Lower leg skin (tissue), 3 donors: ENCODE measurements around the gene GADD45A.

Source experiments
- CTCF ChIP-seq, 3 donors: fragments of 450-650 bp; IDR thresholded peaks; one replicate each; pipeline ENCODE4 v1.5.1; 2016; ENCODE audit warnings: antibody characterized with exemption in 3 of 3, mild to moderate bottlenecking in 3 of 3, moderate library complexity in 2 of 3
- POLR2A ChIP-seq, 2 donors: fragments of 450-650 bp; IDR thresholded peaks; one replicate each; pipeline ENCODE4 v1.6.1; 2016 to 2017; ENCODE audit warnings: antibody characterized with exemption in 2 of 2, mild to moderate bottlenecking in 1 of 2, moderate library complexity in 1 of 2

- TF ChIP-seq CTCF (IDR thresholded peaks at IDR 0.05), result no peak
- TF ChIP-seq POLR2A (IDR thresholded peaks at IDR 0.05), result no peak
Measured at GRCh38 chr1:67653304-67653703, 31.7 kb upstream of the GADD45A start.
